Ascending aorta (tissue), 2 donors: Measurements from ENCODE around the gene NEURL1. TPM values are rescaled to one million over a fixed set of nuclear protein-coding genes. Genes with fewer than 3 reads are reported as not detected.
A peak's percentile ranks its signal among the peaks of the same experiment; 100 is the strongest.
"Not testable (repeated sequence)": the region's sequence is repeated elsewhere in the genome, so short reads cannot be mapped to it uniquely, and the experiment has no call there.

Experiments
- DNase-seq, 2 donors: peaks; one replicate each; pipeline ENCODE4 v3.0.0-alpha.2; 2019; ENCODE audit warnings: low spot score in 2 of 2
- H3K27ac ChIP-seq, 2 donors: fragments of 200-600 bp; sonication (generic); one replicate each; pipeline ENCODE4 v1.5.1; 2016 to 2017; ENCODE audit warnings: mild to moderate bottlenecking in 1 of 2
- H3K27me3 ChIP-seq: fragments of 200-600 bp; sonication (generic); one replicate; pipeline ENCODE4 v1.5.1; 2017
- H3K36me3 ChIP-seq, 2 donors: fragments of 200-600 bp; sonication (generic); one replicate each; pipeline ENCODE4 v1.5.1; 2016
- H3K4me1 ChIP-seq, 2 donors: fragments of 200-600 bp; sonication (generic); one replicate each; pipeline ENCODE4 v1.5.1; 2016 to 2017; ENCODE audit warnings: mild to moderate bottlenecking in 1 of 2
- H3K4me3 ChIP-seq, 2 donors: fragments of 200-600 bp; sonication (generic); one replicate each; pipeline ENCODE4 v1.5.1; 2016 to 2017; ENCODE audit warnings: mild to moderate bottlenecking in 1 of 2
- H3K9me3 ChIP-seq, 2 donors: fragments of 200-600 bp; sonication (generic); one replicate each; pipeline ENCODE4 v1.5.1; 2016
- CTCF ChIP-seq, 3 experiments: fragments of 200-600 bp in 2 of 3; fragments of 450-650 bp in 1 of 3; sonication (generic) in 2 of 3; IDR thresholded peaks; one replicate each; pipeline ENCODE4 v1.5.1; 2016 to 2019; ENCODE audit warnings: antibody characterized with exemption in 3 of 3, mild to moderate bottlenecking in 1 of 3, moderate library complexity in 1 of 3
- intact Hi-C: fragments of 100-400 bp; cut with DNase I; formaldehyde crosslinking; loops from one replicate; pipeline ENCODE4 v1.15.1; 2023
- total RNA-seq: library from RNA; depleted of rRNA; stranded (reverse); fragments of >200 nt; gene quantifications from one replicate; pipeline ENCODE4 v1.1.0, GENCODE V29; 2016

The NEURL1 gene
- total RNA-seq, 1 donor from 2014 or later: not detected

- H3K27ac ChIP-seq: no peak within 1 kb of the TSS
- H3K4me1 ChIP-seq: no peaks in the 10 kb centered on the region
- intact Hi-C loops: no loop called here
- DNase-seq: no peak
- no peaks in the 10 kb centered on the region for H3K27me3 ChIP-seq
- H3K4me3 ChIP-seq: no peak within 1 kb of the TSS
- no peaks in the 10 kb centered on the region for H3K9me3 ChIP-seq
- no peak for TF ChIP-seq CTCF (IDR thresholded peaks at IDR 0.05)
- H3K36me3 ChIP-seq: no peaks in the 10 kb centered on the region
Measured at GRCh38 chr10:103479135-103479534, 14.4 kb upstream of the NEURL1 start, which contains the start of gene CALHM3. TSS of gene CALHM3 (minus strand) at chr10:103479240. CDS start at chr10:103479032, 208 bp downstream.

DNA sequence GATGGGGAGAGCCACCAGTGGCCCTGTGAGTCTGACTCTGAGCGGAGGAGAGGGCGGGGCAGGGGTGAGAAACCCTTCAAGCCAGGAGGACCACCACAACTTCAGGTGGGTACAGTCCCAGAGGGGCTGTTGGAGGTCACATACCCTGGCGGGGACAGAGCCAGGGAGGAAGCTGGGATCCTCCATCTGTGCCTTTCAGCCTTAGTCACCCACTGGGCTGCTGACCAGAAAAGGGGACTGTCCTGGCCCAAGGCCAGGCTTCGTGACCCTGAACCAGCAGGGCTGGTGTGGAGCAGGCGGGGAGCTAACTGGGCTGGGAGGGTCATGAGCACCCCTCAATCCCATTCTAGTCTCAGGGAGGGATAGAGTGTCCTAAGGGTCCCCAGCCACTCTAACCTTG, 13.0 kb upstream of the NEURL1 start:
- Histone ChIP-seq H3K36me3 (no peaks in the 10 kb centered on the region), H3K27me3 (no peaks in the 10 kb centered on the region), H3K9me3 (no peaks in the 10 kb centered on the region), H3K4me1 (no peaks in the 10 kb centered on the region), H3K27ac (no peak overlapping the region), H3K4me3 (no peak overlapping the region)
- TF ChIP-seq CTCF (IDR thresholded peaks at IDR 0.05): no peak
- intact Hi-C loops: no loop called here
- no peak for DNase-seq

DNA sequence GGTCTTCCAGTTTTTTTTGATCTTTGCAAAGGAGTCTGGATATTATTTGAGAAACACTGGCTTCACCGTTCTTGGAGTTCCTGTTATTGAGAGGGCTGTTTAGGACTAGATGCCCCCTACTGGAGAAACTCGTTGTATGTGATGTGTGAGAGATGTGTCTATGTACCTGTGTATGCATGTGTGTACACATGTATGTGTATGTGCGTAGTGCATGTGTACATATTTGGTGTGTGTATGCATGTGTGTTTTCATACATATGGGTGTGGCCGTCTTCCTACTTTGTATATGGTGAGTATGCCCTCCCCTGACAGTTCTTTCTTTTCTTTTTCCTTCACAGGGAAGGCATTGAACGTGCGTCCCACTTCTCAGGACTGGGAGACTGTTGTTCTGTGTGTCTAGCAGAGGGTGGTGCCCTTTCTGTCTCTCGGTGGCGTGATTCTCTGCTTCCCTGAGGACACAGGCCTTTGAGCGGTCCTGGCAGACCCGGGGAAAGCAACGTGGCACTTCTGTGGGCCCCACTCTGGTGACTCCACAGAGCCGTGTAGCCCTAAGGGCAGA, 11.5 kb upstream of the NEURL1 start:
- Histone ChIP-seq H3K27ac (no peak overlapping the region), H3K4me3 (no peak overlapping the region), H3K4me1 (no peaks in the 10 kb centered on the region), H3K36me3 (no peaks in the 10 kb centered on the region), H3K27me3 (no peaks in the 10 kb centered on the region), H3K9me3 (no peaks in the 10 kb centered on the region)
- DNase-seq: no peak
- intact Hi-C loops: loop anchor here (1.0 kb wide), 2 partner anchors 30 to 65 kb away; partner anchors contain the start of gene CALHM2
- TF ChIP-seq CTCF (IDR thresholded peaks at IDR 0.05): peak; percentile 59 to 70 (median 59)

- not testable (repeated sequence) for H3K27me3 ChIP-seq, H3K36me3 ChIP-seq, H3K9me3 ChIP-seq, DNase-seq, H3K4me3 ChIP-seq, H3K27ac ChIP-seq, H3K4me1 ChIP-seq
- intact Hi-C loops: loop anchor here (1.0 kb wide), 1 partner anchor 70 kb away; no protein-coding TSS in a partner anchor
Measured at GRCh38 chr10:103486635-103487409, 6.7 kb upstream of the NEURL1 start.

GRCh38 chr10:103487410-103487708, 6.1 kb upstream of the NEURL1 start:
- no peak for DNase-seq
- Histone ChIP-seq H3K4me1 (no peaks in the 10 kb centered on the region), H3K9me3 (no peaks in the 10 kb centered on the region), H3K4me3 (no peak overlapping the region), H3K27ac (no peak overlapping the region), H3K36me3 (no peaks in the 10 kb centered on the region), H3K27me3 (no peaks in the 10 kb centered on the region)
- intact Hi-C loops: no loop called here
- no peak for TF ChIP-seq CTCF (IDR thresholded peaks at IDR 0.05)

GRCh38 chr10:103490986-103491314, 2.6 kb upstream of the NEURL1 start:
- Histone ChIP-seq H3K9me3 (no peaks in the 10 kb centered on the region), H3K36me3 (no peaks in the 10 kb centered on the region), H3K4me1 (no peaks in the 10 kb centered on the region), H3K27me3 (peaks cover 16% of the 10 kb centered on the region), H3K4me3 (no peak overlapping the region), H3K27ac (no peak overlapping the region)
- DNase-seq: no peak
- intact Hi-C loops: no loop called here
- no peak for TF ChIP-seq CTCF (IDR thresholded peaks at IDR 0.05)
